Measurements from ENCODE around the gene DNAH5.

The DNAH5 gene

DNA sequence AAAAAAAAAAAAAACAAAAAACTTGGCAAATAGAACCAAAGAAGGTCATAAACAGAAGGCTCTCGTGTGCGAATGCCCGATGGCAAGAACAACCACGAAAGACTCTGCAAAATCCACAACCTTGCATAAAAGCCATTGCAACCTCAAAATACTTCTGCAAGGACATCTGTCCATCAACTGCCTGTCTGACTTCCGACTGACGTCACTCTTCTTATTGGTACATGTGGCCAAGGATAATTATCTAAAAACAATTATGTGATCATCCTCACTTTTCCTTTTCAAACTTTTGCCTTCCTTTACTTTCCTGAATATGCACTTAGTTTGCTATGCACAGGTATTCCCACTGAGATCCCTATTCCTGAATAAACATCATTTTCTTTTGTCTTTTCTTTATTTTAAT, 29.2 kb upstream of the DNAH5 start:
- CTCF ChIA-PET, result no interaction called here
- no peak for TF ChIP-seq CTCF (IDR thresholded peaks at IDR 0.05; ENCODE audit: control extremely low read depth, extremely low read depth, low read depth, missing control alignments)
- no peak for DNase-seq (ENCODE audit: extremely low spot score)
- POLR2A ChIA-PET, result no interaction called here

GRCh38 chr5:13972029-13972428, 27.5 kb upstream of the DNAH5 start:
- ChIA-PET CTCF (interaction anchor here (1.1 to 1.6 kb wide), 2 partner anchors 12 to 676 kb away, joined by 3 to 5 read pairs; no protein-coding TSS in a partner anchor), POLR2A (no interaction called here)
- no peak for TF ChIP-seq CTCF (IDR thresholded peaks at IDR 0.05; ENCODE audit: control extremely low read depth, extremely low read depth, low read depth, missing control alignments)
- no peak for DNase-seq (ENCODE audit: extremely low spot score)

DNA sequence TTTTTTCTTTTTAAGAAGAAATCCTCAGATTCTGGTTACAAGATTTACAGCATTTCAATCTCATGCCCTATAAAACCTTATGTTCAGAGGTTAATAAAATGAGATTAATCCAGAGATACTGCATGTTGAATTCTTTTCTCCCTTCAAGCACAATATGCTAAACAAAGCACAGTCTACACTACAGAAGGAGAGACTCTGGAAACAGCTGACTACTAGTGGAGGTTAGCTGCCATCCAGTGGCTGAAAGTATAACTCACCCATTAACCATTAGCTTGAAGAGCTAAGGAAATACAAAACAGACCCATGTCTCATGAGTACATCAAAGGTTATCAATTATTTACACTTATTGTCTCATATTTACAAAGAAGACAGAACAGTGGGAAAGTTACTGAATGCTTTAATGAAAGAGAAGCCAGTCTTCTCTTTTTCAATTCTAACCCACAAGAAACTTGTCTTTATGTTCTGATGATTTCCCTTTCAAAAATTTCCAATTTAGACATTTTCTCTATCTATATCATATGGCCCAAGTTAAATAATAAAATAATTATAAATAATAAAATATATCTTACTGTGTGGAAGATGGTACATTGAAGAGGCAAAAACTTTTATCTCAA, 12.7 kb upstream of the DNAH5 start:
- peak; percentile 20 for DNase-seq (ENCODE audit: extremely low spot score)
- CTCF ChIA-PET, result interaction anchor here (1.3 to 2.2 kb wide), 3 partner anchors 10 to 394 kb away, joined by 3 to 6 read pairs (median 5); no protein-coding TSS in a partner anchor
- POLR2A ChIA-PET, result no interaction called here
- peak; percentile 50 for TF ChIP-seq CTCF (IDR thresholded peaks at IDR 0.05; ENCODE audit: control extremely low read depth, extremely low read depth, low read depth, missing control alignments)

- CTCF ChIA-PET, result interaction anchor here (1.3 kb wide), 2 partner anchors 16 to 395 kb away, joined by 3 to 5 read pairs; no protein-coding TSS in a partner anchor
- no peak for DNase-seq (ENCODE audit: extremely low spot score)
- POLR2A ChIA-PET, result no interaction called here
- TF ChIP-seq CTCF (IDR thresholded peaks at IDR 0.05; ENCODE audit: control extremely low read depth, extremely low read depth, low read depth, missing control alignments), result no peak
Observed at GRCh38 chr5:13956471-13956870, 12.0 kb upstream of the DNAH5 start.

DNA sequence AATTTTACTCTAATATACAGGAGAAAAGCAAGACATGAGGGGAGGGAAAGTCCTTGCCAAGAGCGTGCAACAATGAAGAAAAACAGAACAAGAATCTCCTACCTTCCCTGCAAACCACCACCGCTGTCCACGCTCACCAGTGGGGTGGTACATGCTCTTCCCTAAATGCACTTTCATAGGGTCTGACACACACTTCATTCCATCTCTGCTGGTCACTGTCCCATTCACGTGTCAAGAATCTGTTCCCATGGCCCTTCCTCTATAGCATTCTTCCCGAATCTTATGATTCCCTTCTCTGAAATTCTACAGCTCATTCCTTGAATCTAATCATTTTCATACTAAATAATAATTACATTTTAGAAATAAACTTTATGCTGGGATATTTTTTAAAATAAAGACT, 11.4 kb upstream of the DNAH5 start:
- ChIA-PET CTCF (no interaction called here), POLR2A (no interaction called here)
- DNase-seq (ENCODE audit: extremely low spot score), result no peak
- TF ChIP-seq CTCF (IDR thresholded peaks at IDR 0.05; ENCODE audit: control extremely low read depth, extremely low read depth, low read depth, missing control alignments), result no peak

GRCh38 chr5:13946111-13946510, 1.6 kb upstream of the DNAH5 start:
- no peak for TF ChIP-seq CTCF (IDR thresholded peaks at IDR 0.05; ENCODE audit: control extremely low read depth, extremely low read depth, low read depth, missing control alignments)
- CTCF ChIA-PET, result no interaction called here
- no peak for DNase-seq (ENCODE audit: extremely low spot score)
- POLR2A ChIA-PET, result no interaction called here

Data from GM10248 (cell line).